Muscle layer of colon (tissue), 2 donors: ENCODE measurements around the gene TLR1.
A peak's percentile ranks its signal among the peaks of the same experiment; 100 is the strongest.
"Not testable (repeated sequence)": the region's sequence is repeated elsewhere in the genome, so short reads cannot be mapped to it uniquely, and the experiment has no call there.

Experiments used
- H3K27ac ChIP-seq: one replicate; pipeline ENCODE4 v1.7.0; 2013; ENCODE audit warnings: low read depth, mild to moderate bottlenecking, low read length, moderate library complexity
- H3K27me3 ChIP-seq, 2 donors: one replicate each; pipeline ENCODE4 v1.7.0; 2013; ENCODE audit warnings: low read length in 2 of 2, mild to moderate bottlenecking in 2 of 2; ENCODE audit not compliant: insufficient read depth in 2 of 2, control insufficient read depth in 1 of 2
- H3K36me3 ChIP-seq: one replicate; pipeline ENCODE4 v1.7.0; 2013; ENCODE audit warnings: mild to moderate bottlenecking, low read length; ENCODE audit not compliant: insufficient read depth
- H3K4me1 ChIP-seq: one replicate; pipeline ENCODE4 v1.7.0; 2013; ENCODE audit warnings: mild to moderate bottlenecking, low read length; ENCODE audit not compliant: insufficient read depth
- H3K4me3 ChIP-seq, 2 donors: one replicate each; pipeline ENCODE4 v1.7.0; 2013; ENCODE audit warnings: low read length in 2 of 2, low read depth in 1 of 2, mild to moderate bottlenecking in 1 of 2, moderate library complexity in 1 of 2
- H3K9ac ChIP-seq: one replicate; pipeline ENCODE4 v1.7.0; 2013; ENCODE audit warnings: low read length
- H3K9me3 ChIP-seq: one replicate; pipeline ENCODE4 v1.7.0; 2013; ENCODE audit warnings: mild to moderate bottlenecking, low read length
- donor health status: abdominal sarcoma.
- donor health status: Adenocarcinoma of cecum.

TLR1 gene

DNA sequence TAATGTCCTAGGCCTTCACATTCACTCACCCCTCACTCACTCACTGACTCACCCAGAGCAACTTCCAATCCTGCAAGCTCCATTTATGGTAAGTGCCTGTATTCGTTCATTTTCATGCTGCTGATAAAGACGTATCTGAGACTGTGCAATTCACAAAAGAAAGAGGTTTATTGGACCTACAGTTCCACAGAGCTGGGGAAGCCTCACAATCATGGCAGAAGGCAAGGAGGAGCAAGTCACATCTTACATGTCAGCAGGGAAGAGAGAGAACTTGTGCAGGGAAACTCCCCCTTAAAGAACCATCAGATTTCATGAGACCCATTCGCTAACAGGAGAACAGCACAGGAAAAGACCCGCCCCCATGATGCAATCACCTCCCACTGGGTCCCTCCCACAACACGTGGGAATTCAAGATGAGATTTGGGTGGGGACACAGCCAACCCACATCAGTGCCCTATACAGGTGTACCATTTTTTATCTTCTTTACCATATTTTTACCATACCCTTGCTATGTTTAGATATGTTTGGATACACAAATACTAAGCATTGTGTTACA is 18.2 kb upstream of the TLR1 start:
- Histone ChIP-seq H3K27ac (no peak overlapping the region), H3K4me3 (no peak overlapping the region), H3K27me3 (no peaks in the 10 kb centered on the region), H3K9me3 (no peaks in the 10 kb centered on the region), H3K36me3 (no peaks in the 10 kb centered on the region), H3K4me1 (no peaks in the 10 kb centered on the region), H3K9ac (no peak overlapping the region)

DNA sequence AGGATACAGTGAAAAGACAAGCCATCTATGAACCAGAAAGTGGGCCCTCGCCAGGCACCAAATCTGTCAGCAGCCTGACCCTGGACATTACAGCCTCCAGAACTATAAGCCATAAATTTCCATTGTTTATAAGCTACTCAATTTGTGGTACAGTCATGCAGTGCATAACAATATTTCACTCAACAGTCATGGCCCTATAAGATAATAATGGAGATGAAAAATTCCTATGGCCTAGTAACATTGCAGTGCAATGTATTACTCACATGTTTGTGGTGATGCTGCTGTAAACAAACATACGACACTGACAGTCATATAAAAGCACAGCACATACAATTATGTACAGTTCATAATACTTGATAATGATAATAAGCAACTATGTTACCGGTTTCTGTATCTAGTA is 17.1 kb upstream of the TLR1 start:
- no peaks in the 10 kb centered on the region for H3K4me1 ChIP-seq
- no peaks in the 10 kb centered on the region for H3K27me3 ChIP-seq
- no peaks in the 10 kb centered on the region for H3K9me3 ChIP-seq
- no peak overlapping the region for H3K4me3 ChIP-seq
- H3K9ac ChIP-seq, result no peak overlapping the region
- H3K36me3 ChIP-seq, result no peaks in the 10 kb centered on the region
- no peak overlapping the region for H3K27ac ChIP-seq

DNA sequence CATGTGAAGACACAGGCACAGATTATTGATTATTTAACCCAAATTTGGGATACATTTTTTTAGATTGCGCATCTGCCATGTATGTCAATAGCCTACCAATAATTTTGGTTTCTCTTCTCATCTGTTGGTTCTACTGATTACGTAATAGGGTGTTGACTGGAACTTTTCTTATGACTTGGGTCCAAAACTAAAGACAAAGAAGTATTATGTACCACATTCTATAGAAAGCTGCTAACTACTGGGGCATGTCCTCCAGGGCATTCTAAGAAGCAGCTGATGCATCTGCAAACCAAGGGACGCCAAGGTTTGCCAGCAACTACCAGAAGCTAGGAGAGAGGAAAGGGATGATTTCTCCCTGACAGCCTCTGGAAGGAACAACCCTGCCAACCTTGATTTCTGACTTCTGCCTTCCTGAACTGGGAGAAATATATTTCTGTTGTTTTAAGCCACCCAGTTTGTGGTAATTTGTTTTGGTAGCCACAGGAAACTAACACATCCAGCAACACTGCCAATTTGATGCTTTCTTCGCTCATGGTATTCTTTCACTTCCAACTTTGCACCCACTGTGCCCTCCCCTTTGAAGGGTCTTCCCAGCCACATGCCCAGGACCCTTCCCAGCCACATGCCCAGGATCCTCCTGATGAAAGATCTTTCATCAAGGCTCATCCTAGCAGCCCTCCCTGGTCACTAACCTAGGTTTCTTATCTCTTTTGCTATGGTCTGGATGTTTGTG is 15.9 kb upstream of the TLR1 start:
- no peak overlapping the region for H3K9ac ChIP-seq
- no peak overlapping the region for H3K4me3 ChIP-seq
- no peaks in the 10 kb centered on the region for H3K9me3 ChIP-seq
- no peak overlapping the region for H3K27ac ChIP-seq
- H3K27me3 ChIP-seq, result no peaks in the 10 kb centered on the region
- H3K4me1 ChIP-seq, result no peaks in the 10 kb centered on the region
- H3K36me3 ChIP-seq, result no peaks in the 10 kb centered on the region

DNA sequence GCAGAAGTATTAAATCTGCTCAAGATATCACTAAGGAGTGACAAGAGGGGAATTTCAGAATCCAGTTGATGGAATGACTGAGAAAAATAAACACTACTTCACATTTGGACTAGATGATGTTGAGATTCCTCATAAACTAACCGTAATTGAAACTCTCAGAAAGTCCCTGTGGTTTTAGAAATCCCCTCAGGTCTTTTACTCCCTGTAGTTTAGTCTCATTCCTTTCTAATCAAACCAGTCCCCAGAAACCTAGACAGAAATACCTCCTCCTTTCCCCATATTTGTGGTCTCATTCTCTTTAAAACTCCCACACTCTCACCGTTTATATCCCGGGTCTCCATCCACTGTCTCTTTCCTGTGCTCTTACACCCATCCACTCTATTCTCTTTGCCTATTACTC is 15.0 kb upstream of the TLR1 start:
- no peak overlapping the region for H3K9ac ChIP-seq
- no peaks in the 10 kb centered on the region for H3K36me3 ChIP-seq
- no peaks in the 10 kb centered on the region for H3K9me3 ChIP-seq
- H3K27ac ChIP-seq, result no peak overlapping the region
- H3K4me3 ChIP-seq, result no peak overlapping the region
- H3K4me1 ChIP-seq, result no peaks in the 10 kb centered on the region
- no peaks in the 10 kb centered on the region for H3K27me3 ChIP-seq

DNA sequence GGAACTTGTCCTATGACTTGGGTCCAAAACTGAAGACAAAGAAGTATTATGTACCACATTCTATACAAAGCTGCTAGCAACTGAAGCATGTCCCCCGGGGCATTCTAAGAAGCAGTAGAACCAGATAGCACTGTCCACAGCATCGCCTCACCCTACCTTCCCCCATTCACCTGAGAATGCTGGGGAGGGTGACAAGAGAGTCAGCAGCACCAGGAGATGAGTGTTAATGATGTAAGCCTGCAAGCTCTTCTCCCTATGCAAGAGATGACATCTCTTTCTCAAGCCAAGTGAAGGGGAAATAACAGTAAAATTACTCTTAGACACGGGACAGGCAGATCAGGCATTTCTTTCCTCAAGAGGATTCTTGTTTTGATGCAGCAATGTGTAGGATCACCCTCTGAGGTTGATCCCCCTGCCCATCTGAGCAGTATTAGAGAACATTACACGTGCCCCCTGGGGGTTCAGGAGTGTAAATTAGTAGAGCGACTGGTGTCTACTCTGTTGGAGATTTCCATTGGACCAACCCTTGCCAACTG is 13.9 kb upstream of the TLR1 start:
- H3K4me1 ChIP-seq, result no peaks in the 10 kb centered on the region
- H3K4me3 ChIP-seq, result no peak overlapping the region
- no peak overlapping the region for H3K27ac ChIP-seq
- H3K9me3 ChIP-seq, result no peaks in the 10 kb centered on the region
- no peaks in the 10 kb centered on the region for H3K36me3 ChIP-seq
- H3K9ac ChIP-seq, result no peak overlapping the region
- H3K27me3 ChIP-seq, result no peaks in the 10 kb centered on the region

DNA sequence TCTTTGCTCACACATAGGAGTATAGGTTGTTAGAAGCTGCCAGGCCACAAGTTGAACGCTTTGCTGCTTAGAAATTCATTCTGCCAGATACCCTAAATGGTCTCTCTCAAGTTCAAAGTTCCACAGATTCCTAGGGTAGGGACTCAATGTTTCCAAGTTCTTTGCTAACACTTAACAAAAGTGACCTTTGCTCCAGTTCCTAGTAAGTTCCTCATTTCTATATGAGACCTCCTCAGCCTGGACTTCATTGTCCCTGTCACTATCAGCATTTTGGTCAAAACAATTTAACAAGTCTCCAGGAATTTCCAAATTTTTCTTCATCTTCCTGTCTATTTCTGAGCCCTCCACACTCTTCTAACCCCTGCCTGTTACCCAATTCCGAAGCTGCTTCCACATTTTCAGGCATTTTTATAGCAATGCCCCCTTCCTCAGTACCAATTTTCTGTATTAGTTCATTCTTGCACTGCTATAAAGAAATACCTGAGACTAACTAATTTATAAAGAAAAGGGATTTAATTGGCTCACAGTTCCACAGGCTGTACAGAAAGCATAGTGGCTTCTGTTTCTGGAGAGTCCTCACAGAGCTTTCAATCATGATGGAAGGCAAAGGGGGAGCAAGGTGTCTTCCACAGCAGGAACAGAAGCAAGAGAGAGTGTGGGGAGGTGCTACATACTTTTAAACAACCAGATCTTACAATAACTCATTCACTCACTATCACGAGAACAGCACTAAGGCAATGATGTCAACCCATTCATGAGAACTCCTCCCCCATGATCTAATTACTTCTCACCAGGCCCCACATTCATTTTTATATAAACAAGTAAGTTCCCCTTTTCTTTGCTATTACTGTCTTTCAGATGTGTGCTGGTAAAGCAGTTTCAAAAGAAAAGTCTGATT is 11.5 kb upstream of the TLR1 start:
- Histone ChIP-seq H3K27ac (no peak overlapping the region), H3K4me3 (no peak overlapping the region), H3K9ac (no peak overlapping the region)

DNA sequence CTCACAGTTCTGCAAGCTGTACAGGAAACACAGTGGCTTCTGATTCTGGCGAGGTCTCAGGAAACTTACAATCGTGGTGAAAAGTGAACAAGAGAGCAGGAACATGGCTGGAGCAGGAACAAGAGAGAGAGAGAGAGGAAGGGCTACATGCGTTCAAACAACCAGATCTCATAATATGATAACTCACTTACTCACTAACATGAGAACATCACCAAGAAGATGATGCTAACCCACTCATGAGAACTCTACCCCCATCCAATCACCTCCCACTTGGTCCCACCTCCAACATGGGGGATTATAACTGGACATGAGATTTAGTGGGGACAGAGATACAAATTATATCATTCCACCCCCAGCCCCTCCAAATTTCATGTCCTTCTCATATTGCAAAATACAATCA is 9.8 kb upstream of the TLR1 start:
- Histone ChIP-seq H3K4me3 (no peak overlapping the region), H3K9ac (no peak overlapping the region), H3K27ac (no peak overlapping the region), H3K4me1 (no peaks in the 10 kb centered on the region), H3K9me3 (no peaks in the 10 kb centered on the region), H3K27me3 (no peaks in the 10 kb centered on the region), H3K36me3 (no peaks in the 10 kb centered on the region)

More for the DNA sequence above, 11.5 kb upstream of the TLR1 start:
- no peaks in the 10 kb centered on the region for H3K9me3 ChIP-seq
- no peaks in the 10 kb centered on the region for H3K36me3 ChIP-seq
- no peaks in the 10 kb centered on the region for H3K4me1 ChIP-seq
- H3K27me3 ChIP-seq, result no peaks in the 10 kb centered on the region

DNA sequence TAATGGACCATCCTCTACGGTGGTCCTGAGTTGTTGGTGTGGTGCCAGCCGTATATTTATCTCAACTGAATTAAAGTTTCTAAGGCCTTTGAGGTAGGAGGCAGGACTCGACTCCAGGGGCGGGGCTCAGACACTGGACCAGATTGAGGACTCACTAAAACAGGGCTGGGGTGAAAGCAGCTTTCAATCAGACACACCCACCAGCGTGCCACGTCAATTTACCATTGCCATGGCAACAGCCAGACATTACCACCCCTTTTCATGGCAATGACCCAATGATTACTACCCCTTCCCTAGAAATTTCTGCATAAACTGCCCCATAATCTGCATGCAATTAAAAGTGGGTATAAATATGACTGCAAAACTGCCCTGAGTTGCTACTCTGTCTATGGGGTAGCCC is 6.7 kb upstream of the TLR1 start:
- H3K27ac ChIP-seq, result no peak overlapping the region

DNA sequence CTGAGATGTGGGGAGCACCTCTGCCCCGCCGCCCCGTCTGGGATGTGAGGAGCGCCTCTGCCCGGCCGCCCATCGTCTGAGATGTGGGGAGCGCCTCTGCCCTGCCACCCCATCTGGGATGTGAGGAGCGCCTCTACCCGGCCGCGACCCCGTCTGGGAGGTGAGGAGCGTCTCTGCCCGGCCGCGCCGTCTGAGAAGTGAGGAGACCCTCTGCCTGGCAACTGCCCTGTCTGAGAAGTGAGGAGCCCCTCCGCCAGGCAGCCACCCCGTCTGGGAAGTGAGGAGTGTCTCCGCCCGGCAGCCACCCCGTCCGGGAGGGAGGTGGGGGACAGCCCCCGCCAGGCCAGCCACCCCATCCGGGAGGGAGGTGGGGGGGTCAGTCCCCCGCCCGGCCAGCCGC is 2.9 kb upstream of the TLR1 start:
- not testable (repeated sequence) for H3K36me3 ChIP-seq, H3K9ac ChIP-seq, H3K27me3 ChIP-seq, H3K4me3 ChIP-seq, H3K9me3 ChIP-seq, H3K27ac ChIP-seq, H3K4me1 ChIP-seq

More for the DNA sequence above, 6.7 kb upstream of the TLR1 start:
- H3K4me3 ChIP-seq, result no peak overlapping the region
- no peak overlapping the region for H3K9ac ChIP-seq
- no peaks in the 10 kb centered on the region for H3K9me3 ChIP-seq
- H3K4me1 ChIP-seq, result no peaks in the 10 kb centered on the region
- H3K27me3 ChIP-seq, result no peaks in the 10 kb centered on the region
- no peaks in the 10 kb centered on the region for H3K36me3 ChIP-seq

DNA sequence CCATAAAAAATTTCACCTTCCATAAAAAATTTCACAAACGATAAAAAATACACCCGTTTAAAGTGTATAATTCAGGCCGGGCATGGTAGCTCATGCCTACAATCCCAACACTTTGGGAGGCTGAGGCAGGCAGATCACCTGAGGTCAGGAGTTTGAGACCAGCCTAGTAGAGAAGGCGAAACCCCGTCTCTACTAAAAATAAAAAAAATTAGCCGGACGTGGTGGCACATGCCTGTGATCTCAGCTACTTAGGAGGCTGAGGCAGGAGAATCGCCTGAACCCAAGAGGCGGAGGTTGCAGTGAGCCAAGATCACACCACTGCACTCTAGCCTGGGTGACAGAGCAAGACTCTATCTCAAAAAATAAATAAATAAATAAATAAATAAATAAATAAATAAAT is 1.7 kb upstream of the TLR1 start:
- not testable (repeated sequence) for H3K27me3 ChIP-seq, H3K4me1 ChIP-seq, H3K9ac ChIP-seq, H3K27ac ChIP-seq, H3K9me3 ChIP-seq, H3K36me3 ChIP-seq, H3K4me3 ChIP-seq

DNA sequence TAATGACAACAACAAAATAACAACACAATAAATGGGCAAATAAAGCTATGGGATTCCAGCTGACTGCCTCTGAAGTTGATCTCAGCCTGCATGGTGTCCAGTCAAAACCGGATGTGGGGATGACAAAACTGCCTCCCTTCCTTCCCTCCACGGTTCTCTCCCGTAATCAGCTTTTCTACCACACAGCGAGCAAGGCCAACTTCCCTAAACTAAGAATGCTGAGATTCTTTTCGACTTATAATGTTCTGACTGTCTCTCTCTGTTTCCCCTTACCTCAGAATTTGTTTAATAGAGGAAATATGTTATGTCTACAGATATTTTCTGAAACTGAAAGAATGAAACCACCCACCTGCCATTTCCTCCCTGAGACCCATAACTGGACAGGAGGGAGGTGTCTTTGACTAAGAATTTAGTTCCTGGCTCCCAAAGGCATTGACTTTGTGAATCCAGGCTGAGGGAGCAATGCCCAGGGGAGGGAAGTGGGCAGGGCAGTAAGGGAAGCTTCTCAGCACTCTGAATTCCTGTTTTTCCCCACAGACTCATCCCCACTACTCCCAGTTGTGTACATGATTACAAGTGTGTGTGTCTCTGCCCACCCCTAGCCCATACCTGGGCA is 1.0 kb upstream of the TLR1 start:
- H3K9ac ChIP-seq, result no peak overlapping the region
- peak overlapping the region in 1 of 2 donors; percentile 21 for H3K4me3 ChIP-seq
- H3K36me3 ChIP-seq, result no peaks in the 10 kb centered on the region
- no peaks in the 10 kb centered on the region for H3K4me1 ChIP-seq
- H3K27me3 ChIP-seq, result no peaks in the 10 kb centered on the region
- no peaks in the 10 kb centered on the region for H3K9me3 ChIP-seq
- no peak overlapping the region for H3K27ac ChIP-seq
